SU-DHL-6 (cell line): ENCODE data around the gene CDC42EP3.

Experiments used
- H2AFZ ChIP-seq: fragments of 200-600 bp; sonication (generic); 2 replicates; pipeline ENCODE4 v1.6.1; 2014; ENCODE audit warnings: low read depth, mild to moderate bottlenecking, moderate library complexity, mixed read lengths, antibody characterized with exemption, low read length; ENCODE audit not compliant: severe bottlenecking
- H3F3A ChIP-seq: fragments of 200-600 bp; shearing (Covaris generic); 2 replicates; pipeline ENCODE4 v1.6.0; 2016; ENCODE audit warnings: antibody characterized with exemption, mild to moderate bottlenecking; ENCODE audit not compliant: insufficient read depth
- H3K27ac ChIP-seq: fragments of 200-600 bp; sonication (generic); 2 replicates; pipeline ENCODE4 v1.5.1; 2016; ENCODE audit warnings: low read depth, mild to moderate bottlenecking, low read length, moderate library complexity, mixed read lengths
- H3K27me3 ChIP-seq: fragments of 200-600 bp; sonication (generic), shearing (Covaris generic); 2 replicates; pipeline ENCODE4 v1.6.0; 2014; ENCODE audit warnings: mild to moderate bottlenecking, low read length
- H3K36me3 ChIP-seq: fragments of 200-600 bp; sonication (generic); 2 replicates; pipeline ENCODE4 v1.6.1; 2014; ENCODE audit warnings: mild to moderate bottlenecking, low read length, mixed read lengths
- H3K4me2 ChIP-seq: fragments of 300-600, 200-600 bp; shearing (Covaris generic), sonication (generic); 2 replicates; pipeline ENCODE4 v1.6.0; 2014; ENCODE audit warnings: low read length, low read depth, mild to moderate bottlenecking; ENCODE audit not compliant: poor library complexity, severe bottlenecking
- H3K4me3 ChIP-seq: fragments of 200-600 bp; sonication (generic); 2 replicates; pipeline ENCODE4 v1.5.1; 2014; ENCODE audit warnings: antibody characterized with exemption, low read length, mild to moderate bottlenecking, mixed read lengths; ENCODE audit not compliant: insufficient read depth, poor library complexity, severe bottlenecking
- H3K79me2 ChIP-seq: fragments of 200-600 bp; sonication (generic); 2 replicates; pipeline ENCODE4 v1.6.1; 2014; ENCODE audit warnings: mild to moderate bottlenecking, low read length, moderate library complexity; ENCODE audit not compliant: insufficient read depth
- H3K9ac ChIP-seq: fragments of 200-600 bp; sonication (generic); 2 replicates; pipeline ENCODE4 v1.7.0; 2014; ENCODE audit warnings: mild to moderate bottlenecking, low read length
- H3K9me2 ChIP-seq: fragments of 200-600 bp; sonication (generic); replicated peaks from 2 replicates; pipeline ENCODE4 v1.6.1; 2014; ENCODE audit warnings: low read length; ENCODE audit not compliant: insufficient read depth
- H3K9me3 ChIP-seq: fragments of 200-600 bp; sonication (generic); 2 replicates; pipeline ENCODE4 v1.6.1; 2014; ENCODE audit warnings: low read length, mixed read lengths; ENCODE audit not compliant: insufficient read depth
- H4K20me1 ChIP-seq: fragments of 200-600 bp; sonication (generic); 2 replicates; pipeline ENCODE4 v1.6.1; 2014; ENCODE audit warnings: low read depth, mild to moderate bottlenecking, antibody characterized with exemption, low read length, moderate library complexity, mixed read lengths
- EZH2phosphoT487 ChIP-seq: fragments of 200-600 bp; sonication (generic), shearing (Covaris generic); conservative IDR thresholded peaks from 2 replicates; pipeline ENCODE4 v1.6.1; 2018; ENCODE audit warnings: mild to moderate bottlenecking, antibody characterized with exemption, low read length, moderate library complexity, mixed read lengths
- TF ChIP-seq, protein P1 (sequence below): fragments of 200-600 bp; sonication (generic); IDR thresholded peaks from one replicate; pipeline ENCODE4 v1.5.1; 2017; ENCODE audit warnings: antibody characterized with exemption, mild to moderate bottlenecking, low read length, moderate library complexity; ENCODE audit not compliant: insufficient read depth, poor library complexity, severe bottlenecking

Gene CDC42EP3

DNA sequence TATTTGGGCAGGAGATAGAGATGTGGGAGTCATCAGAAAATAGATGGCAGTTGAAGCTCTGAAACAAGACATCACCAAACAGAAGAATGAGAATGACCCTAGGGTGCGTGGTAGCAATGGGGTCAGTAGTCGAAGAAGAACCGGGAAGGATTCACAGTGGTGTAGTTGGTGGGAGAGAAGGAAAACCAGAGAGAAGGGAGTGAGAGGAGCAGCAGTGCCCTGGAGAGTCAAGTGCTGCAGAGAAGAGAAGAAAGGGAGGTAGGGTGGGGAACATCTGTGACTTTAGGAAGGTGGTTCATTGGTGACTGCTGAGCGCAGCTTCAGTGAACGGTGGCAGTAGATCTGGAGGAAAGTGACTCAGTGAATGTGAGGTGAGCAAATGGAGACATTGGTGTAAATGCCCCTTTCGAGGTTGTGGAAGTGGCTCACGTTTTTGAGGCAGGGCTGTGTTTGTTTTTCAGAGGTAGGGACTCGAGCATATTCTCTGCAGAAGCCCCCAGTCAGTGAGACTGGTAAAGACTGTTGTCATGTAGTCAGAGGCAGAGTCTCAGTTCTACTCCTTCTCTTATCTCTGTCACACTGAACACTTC lies 36.4 kb downstream of the CDC42EP3 start:
- TF ChIP-seq EZH2phosphoT487, result no peak
- TF ChIP-seq, protein P1, sequence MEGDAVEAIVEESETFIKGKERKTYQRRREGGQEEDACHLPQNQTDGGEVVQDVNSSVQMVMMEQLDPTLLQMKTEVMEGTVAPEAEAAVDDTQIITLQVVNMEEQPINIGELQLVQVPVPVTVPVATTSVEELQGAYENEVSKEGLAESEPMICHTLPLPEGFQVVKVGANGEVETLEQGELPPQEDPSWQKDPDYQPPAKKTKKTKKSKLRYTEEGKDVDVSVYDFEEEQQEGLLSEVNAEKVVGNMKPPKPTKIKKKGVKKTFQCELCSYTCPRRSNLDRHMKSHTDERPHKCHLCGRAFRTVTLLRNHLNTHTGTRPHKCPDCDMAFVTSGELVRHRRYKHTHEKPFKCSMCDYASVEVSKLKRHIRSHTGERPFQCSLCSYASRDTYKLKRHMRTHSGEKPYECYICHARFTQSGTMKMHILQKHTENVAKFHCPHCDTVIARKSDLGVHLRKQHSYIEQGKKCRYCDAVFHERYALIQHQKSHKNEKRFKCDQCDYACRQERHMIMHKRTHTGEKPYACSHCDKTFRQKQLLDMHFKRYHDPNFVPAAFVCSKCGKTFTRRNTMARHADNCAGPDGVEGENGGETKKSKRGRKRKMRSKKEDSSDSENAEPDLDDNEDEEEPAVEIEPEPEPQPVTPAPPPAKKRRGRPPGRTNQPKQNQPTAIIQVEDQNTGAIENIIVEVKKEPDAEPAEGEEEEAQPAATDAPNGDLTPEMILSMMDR, result no peak
- Histone ChIP-seq H3K4me2 (no peak overlapping the region), H3K27ac (peak overlapping the region; percentile 9; the same call in 1 of the 2 replicates), H3K9ac (no peak overlapping the region), H3K79me2 (no peaks in the 10 kb centered on the region), H3K27me3 (no peaks in the 10 kb centered on the region), H4K20me1 (no peaks in the 10 kb centered on the region), H3K9me2 (no peaks in the 10 kb centered on the region), H3F3A (no peaks in the 10 kb centered on the region), H2AFZ (peak overlapping the region; percentile 20), H3K4me3 (no peak overlapping the region), H3K36me3 (no peaks in the 10 kb centered on the region), H3K9me3 (no peaks in the 10 kb centered on the region)

DNA sequence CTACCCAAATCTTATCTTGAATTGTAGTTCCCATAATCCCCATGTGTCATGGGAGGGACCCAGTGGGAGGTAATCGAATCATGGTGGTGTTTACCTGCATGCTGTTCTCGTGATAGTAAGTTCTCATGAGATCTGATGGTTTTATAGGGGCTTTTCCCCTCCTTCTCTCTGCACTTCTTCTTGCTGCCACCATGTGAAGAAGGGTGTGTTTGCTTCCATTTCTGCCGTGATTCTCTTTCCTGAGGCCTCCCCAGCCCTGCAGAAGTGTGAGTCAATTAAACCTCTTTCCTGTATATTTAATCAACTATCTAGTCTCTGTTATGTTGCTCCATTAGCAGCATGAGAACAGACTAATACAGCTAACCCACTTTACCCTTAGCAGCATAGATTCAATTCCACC lies 37.6 kb downstream of the CDC42EP3 start:
- Histone ChIP-seq H3K4me3 (no peak overlapping the region), H3K9me3 (no peaks in the 10 kb centered on the region), H3K27me3 (no peaks in the 10 kb centered on the region), H3K79me2 (no peaks in the 10 kb centered on the region), H3K9ac (no peak overlapping the region), H3K36me3 (no peaks in the 10 kb centered on the region), H4K20me1 (no peaks in the 10 kb centered on the region), H3K4me2 (no peak overlapping the region), H3K9me2 (no peaks in the 10 kb centered on the region), H3K27ac (no peak overlapping the region), H2AFZ (no peak overlapping the region), H3F3A (no peaks in the 10 kb centered on the region)
- no peak for TF ChIP-seq EZH2phosphoT487

- Histone ChIP-seq H3K9me3 (no peaks in the 10 kb centered on the region), H4K20me1 (no peaks in the 10 kb centered on the region), H3K9me2 (no peaks in the 10 kb centered on the region), H3K9ac (no peak overlapping the region), H3K79me2 (no peaks in the 10 kb centered on the region), H3K4me3 (no peak overlapping the region), H3K27me3 (no peaks in the 10 kb centered on the region), H3K27ac (no peak overlapping the region), H3K36me3 (no peaks in the 10 kb centered on the region), H2AFZ (no peak overlapping the region), H3F3A (no peaks in the 10 kb centered on the region), H3K4me2 (no peak overlapping the region)
- TF ChIP-seq, protein P1, result no peak
- no peak for TF ChIP-seq EZH2phosphoT487
Observed at GRCh38 chr2:37633234-37633633, 38.2 kb downstream of the CDC42EP3 start.

- H3K9me3 ChIP-seq, result no peaks in the 10 kb centered on the region
- H3K9ac ChIP-seq, result no peak overlapping the region
- H3K79me2 ChIP-seq, result no peaks in the 10 kb centered on the region
- TF ChIP-seq, protein P1, result no peak
- no peak for TF ChIP-seq EZH2phosphoT487
- no peaks in the 10 kb centered on the region for H3K27me3 ChIP-seq
- no peaks in the 10 kb centered on the region for H3F3A ChIP-seq
- H3K4me3 ChIP-seq, result no peak overlapping the region
- no peaks in the 10 kb centered on the region for H4K20me1 ChIP-seq
- H3K9me2 ChIP-seq, result no peaks in the 10 kb centered on the region
- no peak overlapping the region for H3K27ac ChIP-seq
- H3K36me3 ChIP-seq, result no peaks in the 10 kb centered on the region
- H3K4me2 ChIP-seq, result no peak overlapping the region
- no peak overlapping the region for H2AFZ ChIP-seq
Observed at GRCh38 chr2:37632310-37632709, 39.1 kb downstream of the CDC42EP3 start.
